NCI-H2107 (cell line): Measurements from ENCODE around the gene SMIM44.
A peak's percentile ranks its signal among the peaks of the same experiment; 100 is the strongest.

Experiments
- DNase-seq: peaks from one replicate; lab custom pipeline; 2025; lab: John Stamatoyannopoulos, UW

SMIM44 gene

GRCh38 chr19:3434630-3435553 lies 48.3 kb downstream of the SMIM44 start:
- DNase-seq = peak; percentile 83

- no peak for DNase-seq
Measured at GRCh38 chr19:3433805-3434540, 49.3 kb downstream of the SMIM44 start.

GRCh38 chr19:3433313-3433712 lies 49.9 kb downstream of the SMIM44 start:
- no peak for DNase-seq
